NCI-H748 treated with DMSO at 0.1 percent for 48 hours (cell line): ENCODE data around the gene DGKD.

Source experiments
- DNase-seq: peaks from one replicate; lab custom pipeline; 2025; lab: John Stamatoyannopoulos, UW

Gene DGKD

DNA sequence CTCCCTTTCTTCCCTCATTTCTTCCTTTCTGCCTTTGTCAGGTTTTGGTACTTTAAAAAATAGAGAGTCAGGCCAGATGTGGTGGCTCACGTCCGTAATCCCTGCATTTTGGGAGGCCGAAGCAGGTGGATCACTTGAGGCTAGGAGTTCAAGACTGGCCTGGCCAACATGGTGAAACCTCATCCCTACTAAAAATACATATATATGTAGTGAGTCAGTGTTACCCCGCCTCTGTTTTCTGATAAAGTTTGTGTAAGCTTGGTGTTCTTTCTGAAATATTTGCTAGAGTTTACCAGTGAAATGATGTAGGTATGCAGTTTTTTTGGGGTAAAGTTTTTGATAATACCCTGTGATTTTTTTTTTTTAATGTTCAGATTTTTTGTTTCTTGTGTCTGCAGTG is 58.8 kb downstream of the DGKD start:
- no peak for DNase-seq

DNA sequence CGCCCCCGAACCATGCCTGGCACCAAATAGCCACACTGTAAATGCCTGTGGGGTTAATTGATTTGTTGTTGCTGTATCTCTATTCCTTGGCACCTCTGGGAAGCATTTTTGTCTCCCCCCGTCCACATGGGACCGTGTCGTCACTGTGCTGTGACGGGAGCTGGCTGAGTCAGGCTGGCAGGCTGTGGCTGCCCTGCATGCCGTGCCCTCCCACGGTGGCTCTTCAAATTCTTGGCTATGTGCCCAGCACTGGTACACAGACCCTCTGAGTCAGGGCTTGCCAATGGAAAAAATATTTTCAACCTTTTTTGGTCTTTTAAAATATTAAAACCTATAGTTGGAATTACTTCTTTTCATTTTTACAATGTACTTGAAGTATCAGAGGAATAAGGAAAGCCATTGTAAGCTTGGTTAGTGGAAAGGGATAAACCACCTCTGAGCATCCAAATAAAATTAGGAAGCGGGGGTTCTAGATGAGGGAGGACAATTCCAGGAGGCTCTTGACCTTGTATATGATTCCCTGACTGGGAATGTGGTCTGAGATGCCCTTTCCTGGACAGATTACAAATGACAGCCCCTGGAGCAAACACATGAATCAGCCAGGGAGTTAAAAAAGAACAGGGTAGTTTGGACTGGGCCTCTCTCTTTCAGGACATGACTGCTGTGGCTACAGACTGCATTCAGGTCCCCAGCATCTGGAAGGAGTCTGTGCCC is 59.4 kb downstream of the DGKD start:
- no peak for DNase-seq

DNA sequence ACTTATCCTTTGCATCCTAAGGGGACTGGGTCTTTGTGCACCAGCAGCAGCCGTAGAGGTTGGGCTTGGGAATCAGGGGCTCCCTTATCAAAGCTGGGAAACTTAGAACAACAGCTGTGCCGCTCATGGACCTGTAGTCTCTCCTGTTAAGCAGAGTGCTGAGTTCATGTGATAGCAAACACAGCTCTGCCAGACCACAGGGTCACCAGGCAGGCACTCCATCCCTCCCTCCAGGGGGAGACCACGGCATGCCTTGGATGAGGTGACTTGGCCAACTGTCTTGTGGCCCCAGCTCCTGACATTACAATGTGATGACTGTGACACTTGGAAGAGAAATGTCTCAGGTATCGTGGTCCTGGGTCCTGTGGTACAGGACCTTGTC is 60.0 kb downstream of the DGKD start:
- no peak for DNase-seq

DNA sequence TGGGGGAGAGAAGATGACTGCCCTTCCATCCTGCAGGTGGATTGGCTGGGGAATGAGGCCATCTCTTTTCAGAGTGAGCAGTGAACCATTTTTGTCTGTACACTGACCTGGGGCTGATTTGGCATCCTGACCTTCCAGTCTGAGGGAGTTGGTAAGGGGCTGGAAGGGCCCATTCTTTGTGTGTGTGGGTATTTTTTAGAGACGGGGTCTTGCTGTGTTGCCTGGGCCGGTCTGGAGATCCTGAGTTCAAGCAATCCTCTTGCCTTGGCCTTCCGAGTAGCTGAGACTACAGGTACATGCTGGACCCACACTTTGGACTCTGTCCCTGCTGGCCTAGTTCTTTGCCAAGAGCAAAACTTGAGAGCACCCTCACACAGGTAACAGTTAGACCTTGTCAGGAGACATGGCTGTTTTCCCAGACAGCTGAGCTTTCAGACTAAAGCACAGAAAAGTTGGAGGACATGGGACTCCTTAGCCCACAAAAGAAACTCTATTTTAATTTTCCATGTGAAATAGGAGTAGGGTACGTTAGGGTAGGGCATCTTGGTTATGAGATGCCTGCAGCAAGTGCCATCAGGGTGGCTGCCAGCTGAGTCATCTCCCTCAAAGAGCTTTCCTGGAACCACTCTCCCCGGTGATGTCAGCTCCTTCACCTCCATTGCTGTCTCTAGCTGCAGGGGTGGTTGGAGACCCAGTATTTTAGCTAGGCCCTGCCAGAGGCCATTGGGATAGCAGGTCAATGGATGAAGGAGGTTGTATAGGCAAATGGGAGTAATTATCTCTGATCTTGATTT is 60.7 kb downstream of the DGKD start:
- no peak for DNase-seq

DNA sequence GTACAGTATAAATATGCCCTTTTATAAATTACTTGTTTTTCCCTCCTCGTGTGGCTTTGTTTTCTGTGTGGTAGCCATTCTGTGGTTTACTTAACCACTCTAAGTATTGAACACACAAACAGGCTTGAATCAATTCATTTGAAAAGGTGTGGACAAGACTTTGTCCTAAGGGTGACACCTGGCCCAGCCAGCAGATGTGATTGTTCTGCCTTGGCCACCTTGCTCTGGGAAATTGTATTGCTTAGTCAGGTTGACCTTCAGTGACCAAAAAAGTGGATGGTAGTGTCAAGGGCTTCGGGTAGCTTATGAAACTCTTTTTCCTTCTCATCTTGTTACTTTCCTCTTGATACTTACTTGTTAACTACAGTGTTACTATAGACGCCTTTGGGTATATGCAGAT is 61.9 kb downstream of the DGKD start:
- DNase-seq: no peak

DNA sequence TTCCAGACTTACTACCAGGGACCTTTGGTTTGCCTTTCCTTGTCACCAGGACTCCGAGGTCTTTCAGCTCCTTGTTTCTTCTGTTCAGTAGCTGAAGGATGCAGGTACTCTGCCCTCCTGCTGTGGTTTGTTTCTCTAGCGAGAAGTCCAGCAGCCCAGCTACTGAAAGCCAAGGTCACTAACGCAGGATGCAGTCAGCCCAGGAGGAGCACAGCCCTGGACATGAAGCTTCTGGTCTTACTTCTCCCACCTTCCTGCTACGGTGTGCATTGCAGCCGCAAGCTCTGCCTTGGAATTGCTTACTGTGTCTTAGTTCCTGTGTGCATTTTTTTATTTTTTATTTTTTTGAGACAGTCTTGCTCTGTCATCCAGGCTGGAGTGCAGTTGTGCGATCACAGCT is 62.4 kb downstream of the DGKD start:
- DNase-seq: no peak

DNA sequence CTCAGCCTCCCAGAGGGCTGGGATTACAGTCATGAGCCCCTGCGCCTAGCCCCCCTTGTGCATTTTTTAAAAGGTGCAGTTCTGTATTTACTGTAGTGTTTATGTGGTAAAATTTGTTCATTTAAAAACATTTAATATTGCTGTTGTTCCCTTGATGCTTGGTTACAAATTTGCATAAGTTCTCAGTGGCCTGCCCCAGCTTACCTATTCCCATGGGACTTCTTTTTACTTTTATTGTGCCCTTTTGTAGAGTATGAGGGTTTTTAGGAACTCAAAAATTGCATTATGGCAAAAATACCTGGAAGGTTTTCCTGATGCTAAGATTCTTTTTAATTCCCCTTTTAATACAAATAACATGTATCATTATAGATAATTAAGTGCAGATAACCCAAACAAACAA is 63.0 kb downstream of the DGKD start:
- no peak for DNase-seq

DNA sequence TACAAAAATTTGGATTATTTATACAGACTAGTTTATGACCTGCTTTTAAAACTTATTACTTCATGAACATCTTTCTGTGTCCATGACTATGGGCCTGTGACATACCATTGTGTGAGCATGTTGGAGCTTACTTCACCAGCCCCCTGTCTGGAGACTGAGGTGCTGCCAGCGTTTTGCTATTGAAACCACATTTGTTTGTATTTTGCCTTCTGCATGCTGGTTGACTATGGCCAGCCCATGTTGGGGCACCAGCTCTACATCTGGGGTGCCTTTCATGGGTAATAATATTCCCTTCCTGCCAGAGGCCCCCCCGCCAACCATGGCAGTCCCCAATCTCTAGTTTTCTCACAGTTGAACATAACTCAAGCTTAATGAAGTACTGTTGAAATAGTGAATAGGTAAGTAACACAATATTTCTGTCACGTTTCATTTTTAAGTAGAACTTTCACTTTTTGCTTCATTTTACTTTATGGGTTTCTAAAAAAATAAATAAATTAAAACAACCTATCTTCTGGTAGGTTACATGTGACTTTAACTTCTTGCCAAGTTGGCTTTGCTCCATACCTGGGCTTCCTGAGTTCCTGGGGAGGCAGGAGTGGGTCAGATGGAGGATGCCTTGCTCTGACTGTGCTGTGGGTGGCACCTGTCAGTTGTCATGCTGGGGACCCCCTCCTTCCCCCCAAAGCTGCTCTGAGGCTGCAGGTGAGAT is 63.9 kb downstream of the DGKD start:
- no peak for DNase-seq

DNA sequence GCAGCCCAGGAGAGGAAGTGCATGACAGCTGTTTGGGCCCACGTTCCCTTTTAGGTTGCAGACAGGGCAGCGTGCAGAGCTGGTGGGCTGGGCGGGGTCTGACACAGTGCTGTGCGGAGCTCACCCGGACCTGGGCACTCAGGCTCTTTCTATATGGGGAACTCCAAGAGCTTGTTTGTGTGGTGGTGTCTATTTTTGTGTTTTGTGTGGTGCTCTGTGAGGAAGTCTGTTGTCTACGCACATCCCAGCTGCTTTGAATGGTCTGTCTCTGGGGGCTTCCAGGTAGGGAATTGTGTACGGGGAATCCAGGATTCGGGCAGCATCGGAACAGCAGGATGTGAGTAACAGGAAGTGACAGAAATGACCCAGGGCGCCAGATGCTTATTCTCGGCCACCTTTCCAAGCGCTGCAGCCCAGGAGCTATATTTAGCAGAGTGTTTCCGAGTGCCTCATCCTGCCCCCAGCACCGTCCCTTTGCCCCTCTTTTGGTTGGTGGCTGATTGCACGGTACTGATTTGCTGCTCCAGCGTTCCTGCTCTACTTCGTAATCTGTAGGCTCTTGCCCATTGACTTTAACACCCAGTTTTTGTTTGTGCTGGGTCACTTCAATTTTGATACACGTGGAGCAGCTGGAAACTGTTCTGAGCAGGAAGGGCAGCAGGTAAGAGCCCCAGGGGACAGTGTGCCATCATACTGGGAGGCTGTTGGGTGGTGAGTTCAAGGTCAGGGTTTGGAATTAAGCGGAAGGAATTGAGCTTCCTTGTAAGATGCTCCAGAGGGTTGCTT is 64.7 kb downstream of the DGKD start:
- DNase-seq: no peak

DNA sequence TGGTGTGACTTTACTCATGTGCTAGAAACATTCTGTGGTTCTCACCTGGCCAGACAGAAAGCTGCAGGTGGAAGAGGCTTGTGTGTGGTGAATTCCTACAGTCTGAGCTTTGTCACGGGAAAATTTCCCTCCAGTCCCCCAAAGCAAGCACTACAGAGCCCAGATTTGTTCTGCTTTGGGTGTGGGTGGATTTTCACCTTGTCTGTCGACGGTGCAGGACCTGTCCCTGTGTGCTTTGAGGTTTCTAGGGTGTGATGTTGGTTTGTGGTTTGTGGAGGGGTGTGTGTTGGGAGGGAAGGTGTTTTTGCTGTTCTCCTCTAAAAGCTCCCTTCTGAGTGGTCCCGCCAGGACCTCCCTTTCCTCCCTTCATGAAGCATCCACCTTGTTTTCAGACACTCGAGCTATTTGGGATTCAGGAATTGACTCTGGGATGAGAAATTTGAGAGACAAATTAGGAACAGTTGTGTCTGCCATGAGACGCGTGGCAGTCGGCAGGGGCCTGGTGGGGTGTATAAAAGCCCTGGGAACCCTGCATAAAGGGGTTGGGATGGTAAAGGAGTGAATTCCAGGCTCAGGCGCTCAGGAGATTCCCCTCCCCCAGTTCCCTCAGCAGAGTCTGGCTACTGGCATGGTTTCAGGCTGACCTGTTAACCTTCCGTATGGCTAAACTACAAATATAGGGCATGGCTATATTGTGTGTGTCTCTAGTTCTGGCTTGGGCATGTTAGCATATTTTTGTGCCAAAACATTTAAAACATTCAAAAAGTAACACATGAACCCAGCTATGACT is 65.5 kb downstream of the DGKD start:
- no peak for DNase-seq

DNA sequence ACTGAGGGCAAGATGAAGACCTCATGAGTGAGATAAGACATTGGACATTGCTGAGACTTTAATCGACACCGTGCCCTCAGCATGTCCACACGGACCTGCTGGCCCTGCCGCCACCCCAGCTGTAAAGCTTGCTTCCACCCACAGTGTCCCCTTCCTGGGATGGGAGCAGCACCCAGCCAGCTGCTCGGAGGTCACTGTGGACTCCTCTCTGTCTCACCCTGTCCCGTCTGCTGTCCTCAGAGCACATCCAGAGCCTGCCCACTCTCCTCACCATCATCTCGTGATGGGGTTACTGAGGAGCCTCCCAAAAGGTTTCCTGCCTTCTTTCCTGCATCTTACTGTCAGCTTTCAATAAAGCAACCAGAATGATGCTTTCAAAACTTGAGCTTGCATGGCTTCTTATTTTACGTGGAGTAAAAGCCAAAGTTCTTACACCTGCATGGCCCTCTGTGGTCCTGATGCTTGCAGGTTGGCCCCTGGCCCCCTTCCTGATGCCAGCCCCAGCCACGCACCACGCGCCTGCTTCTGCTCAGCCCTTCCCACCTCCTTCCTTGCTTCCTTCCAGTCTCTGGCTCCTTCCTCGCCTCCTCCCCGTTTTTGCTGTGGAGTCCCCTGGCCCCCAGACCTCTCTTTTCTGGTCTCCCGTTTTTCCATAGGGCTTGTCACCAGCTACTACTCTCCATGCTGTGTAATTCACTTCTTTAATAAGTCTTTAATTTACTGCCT is 67.0 kb downstream of the DGKD start:
- no peak for DNase-seq

DNA sequence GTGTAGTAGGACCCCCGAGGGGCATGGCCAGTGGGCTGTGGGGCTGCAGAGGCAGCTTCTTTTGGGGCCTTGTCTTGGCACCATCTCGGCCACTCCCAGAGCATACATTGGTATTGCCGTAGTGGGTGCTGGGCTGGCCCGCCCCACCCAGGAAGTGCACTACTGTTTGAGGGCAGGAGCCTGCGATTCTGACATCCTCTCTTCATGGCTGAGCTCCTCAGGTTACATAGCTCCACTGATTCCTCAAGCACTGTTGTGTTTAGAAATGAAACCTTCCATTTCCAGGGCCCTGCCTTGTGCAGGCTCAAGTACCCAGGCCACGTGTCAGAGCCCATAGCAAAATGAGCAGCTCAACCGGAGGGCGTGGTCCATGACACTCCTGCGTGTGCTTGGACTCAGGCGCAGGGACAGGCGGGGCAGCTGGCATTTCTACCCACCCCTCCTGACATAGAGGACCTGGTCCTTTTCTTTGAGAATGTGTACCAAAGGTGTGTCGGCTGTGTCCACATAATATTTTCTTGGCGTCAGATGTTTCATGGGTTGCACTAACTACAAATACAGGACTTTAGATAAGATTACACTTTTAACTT is 67.9 kb downstream of the DGKD start:
- peak; percentile 40 for DNase-seq

DNA sequence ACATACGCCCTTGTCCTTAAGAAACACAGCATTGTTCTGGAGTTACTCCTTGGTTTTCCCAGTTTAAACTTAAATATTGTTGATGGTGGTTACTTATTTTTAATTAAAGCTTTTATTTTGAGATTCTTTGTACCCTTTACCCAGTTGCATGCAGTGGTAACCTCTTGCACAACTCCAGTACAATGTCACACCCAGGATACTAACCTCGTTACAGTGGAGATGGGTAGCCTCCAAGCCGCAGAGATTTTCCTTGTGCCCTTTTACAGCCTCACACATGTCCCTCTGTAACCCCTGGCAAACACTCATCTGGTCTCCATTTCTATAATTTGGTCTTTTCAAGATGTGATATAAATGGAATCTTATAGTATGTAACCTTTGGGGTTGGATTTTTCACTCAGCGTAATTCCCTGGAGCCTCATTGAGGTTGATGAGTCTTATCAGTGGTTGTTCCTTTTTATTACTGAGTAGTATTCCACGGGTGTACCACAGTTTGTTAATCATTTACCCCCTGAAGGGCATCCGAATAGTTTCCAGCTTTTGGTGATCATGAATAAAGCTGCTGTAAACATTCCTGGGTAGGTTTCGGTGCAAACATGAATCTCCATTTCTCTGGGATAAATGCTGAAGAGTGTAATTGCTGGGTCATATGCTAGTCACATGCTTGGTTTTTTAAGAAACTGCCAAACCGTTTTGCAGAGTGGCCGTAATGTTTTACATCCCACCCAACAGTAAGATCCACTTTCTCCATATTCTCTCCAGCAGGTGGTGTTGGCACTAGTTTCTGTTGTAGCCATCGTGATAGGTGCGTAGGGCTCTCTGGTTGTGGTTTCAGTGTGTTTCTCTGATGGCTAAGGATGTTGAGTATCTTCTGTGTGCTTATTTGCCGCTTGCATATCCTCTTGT is 68.6 kb downstream of the DGKD start:
- no peak for DNase-seq

DNA sequence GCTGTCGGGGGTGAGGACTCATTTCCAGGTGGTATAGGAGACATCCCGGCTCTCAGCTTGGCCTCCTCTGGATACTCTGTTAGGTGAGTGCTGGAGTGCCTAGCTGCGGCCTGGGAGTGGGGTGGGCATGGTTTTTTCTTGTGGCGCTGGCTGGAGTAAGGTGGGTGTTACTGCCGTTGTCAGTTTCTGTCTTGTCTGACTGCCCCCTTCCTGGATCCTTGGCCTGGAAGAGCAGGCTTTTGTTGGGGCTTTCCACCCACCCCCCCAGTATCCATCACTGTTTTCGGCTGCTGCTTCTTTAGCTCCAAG is 69.2 kb downstream of the DGKD start:
- DNase-seq: no peak

DNA sequence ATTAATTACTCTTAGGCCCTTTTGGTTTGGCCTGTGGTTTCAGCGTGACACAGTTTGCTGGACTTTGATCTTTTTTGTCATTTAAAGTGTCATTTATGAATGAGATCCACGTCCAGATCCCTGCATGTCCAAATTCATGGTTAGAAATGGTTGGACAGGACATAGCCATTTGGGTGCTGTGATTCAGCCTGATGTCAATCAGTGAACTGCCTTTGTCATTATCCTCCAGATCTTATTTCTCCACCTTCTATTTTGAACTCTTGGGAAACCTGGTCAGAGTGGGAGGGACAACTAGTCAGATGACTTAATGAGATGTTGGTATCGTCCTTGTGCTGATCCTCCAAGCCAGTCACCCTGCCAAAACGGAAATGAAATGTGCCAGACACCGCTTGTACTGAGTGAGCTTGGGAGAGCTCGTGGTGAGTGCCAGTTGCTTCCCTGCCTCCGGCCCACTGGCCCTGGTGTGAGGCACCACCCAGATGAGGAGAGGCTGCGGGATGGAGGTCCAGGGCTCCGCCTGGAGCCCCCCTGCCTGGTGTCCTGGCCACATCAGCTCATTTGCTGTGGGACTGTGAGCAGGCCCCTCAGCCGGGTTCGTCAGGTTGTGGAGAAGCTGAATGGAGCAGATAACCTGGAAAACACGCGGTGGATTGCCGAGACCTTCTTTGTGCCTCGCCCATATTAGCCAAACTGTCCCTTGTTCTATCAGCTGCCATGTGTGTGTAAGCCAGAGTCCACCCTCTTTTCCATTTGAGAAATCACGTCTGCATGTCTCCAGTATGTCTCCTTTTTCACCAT is 70.1 kb downstream of the DGKD start:
- DNase-seq: no peak

DNA sequence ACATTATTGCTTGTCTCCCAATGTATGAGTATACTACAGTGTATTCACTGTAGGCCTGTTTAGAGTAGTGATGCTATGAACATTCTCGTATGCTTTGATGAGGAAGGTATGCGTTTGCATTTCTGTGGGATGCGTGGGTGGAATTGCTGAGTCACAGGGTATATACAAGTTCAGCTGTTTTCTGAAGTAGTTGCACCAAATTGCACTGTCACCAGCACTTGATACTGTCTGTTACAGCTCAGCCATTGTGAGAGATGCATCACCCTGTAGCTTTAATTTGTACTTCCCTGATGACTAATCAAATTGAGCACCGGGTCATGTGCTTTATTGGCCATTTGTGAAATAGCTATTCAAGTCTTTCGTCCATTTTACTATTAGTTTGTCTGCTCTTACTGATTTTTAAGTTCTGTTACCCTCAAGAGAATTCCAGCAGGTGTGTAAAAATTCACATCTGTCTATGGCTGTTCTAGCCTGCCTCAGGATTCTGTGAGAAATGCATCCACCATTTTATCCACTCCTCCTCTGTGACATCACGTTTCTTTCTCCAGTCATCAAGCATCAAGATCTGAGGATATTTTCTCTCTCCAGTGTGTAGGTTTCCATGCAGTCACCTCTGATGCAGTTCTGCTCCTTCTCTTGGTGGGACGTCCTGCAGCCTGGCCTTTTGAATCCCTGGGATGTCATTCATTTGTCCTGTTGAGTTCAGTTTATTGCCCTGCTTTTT is 72.5 kb downstream of the DGKD start:
- no peak for DNase-seq

DNA sequence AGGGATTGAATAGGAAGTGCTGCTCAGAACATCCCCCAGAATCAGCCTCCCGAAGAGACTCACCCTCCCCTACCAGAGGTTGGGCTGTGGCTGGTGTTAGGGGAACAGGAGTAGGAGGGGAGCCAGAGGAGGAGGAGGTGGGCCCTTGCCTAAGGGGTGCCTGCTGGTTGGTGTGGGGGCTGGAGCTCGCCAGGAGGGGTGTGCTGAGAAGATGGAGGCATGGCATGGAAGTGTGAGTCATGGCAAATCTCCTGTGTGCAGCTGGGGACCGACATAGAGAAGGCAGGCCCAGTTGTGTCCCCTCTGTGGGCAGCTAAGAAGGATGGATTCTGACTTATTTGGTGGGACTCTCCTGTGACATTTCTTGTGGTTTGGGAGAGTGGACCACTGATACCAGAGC is 73.7 kb downstream of the DGKD start:
- no peak for DNase-seq

DNA sequence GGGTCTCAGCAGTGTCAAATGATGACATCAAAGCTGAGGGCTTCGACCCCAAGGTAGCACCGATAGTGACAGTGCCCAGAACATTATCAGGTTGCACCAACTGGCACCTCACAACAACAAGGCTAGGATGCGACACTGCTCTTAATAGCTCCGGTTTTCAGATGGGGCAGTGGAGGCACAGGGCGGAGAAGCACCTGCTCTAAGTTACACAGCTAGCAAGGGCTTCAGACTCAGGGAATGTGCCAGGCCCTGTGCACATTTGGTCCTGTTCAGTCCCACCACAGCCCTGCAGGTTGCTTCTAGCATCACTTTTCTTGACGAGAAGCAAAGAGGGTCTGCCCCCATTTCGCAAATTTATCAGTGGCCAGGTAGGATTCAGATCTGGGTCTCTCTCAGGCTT is 74.1 kb downstream of the DGKD start:
- DNase-seq: no peak
